H9 (cell line): Measurements from ENCODE around the gene KLF15. TPM values are rescaled to one million over a fixed set of nuclear protein-coding genes. Genes with fewer than 3 reads are reported as not detected.

Source experiments
- DNase-seq: peaks from one replicate; pipeline ENCODE4 v3.0.0-alpha.2; 2017
- H2AFZ ChIP-seq: one replicate; pipeline ENCODE4 v1.6.1; 2013; ENCODE audit warnings: mild to moderate bottlenecking, low read length, control low read depth, moderate library complexity
- H2AK5ac ChIP-seq: 2 replicates; pipeline ENCODE4 v1.6.1; 2013; ENCODE audit warnings: low read length, control low read depth, mixed read lengths; ENCODE audit not compliant: insufficient read length
- H2BK120ac ChIP-seq: one replicate; pipeline ENCODE4 v1.6.1; 2013; ENCODE audit warnings: low read depth, mild to moderate bottlenecking, low read length, control low read depth, inconsistent platforms; ENCODE audit not compliant: poor library complexity, severe bottlenecking
- H2BK12ac ChIP-seq: 2 replicates; pipeline ENCODE4 v1.6.1; 2013; ENCODE audit warnings: low read length, control low read depth, mixed read lengths, low read depth; ENCODE audit not compliant: insufficient read length
- H2BK15ac ChIP-seq: 2 replicates; pipeline ENCODE4 v1.6.1; 2013; ENCODE audit warnings: low read depth, low read length, control low read depth
- H2BK20ac ChIP-seq: one replicate; pipeline ENCODE4 v1.6.1; 2013; ENCODE audit warnings: low read depth, mild to moderate bottlenecking, low read length, control low read depth, inconsistent platforms; ENCODE audit not compliant: poor library complexity, severe bottlenecking
- H2BK5ac ChIP-seq: 2 replicates; pipeline ENCODE4 v1.6.1; 2013; ENCODE audit warnings: low read length, control low read depth, mixed read lengths; ENCODE audit not compliant: insufficient read length
- H3K14ac ChIP-seq: 2 replicates; pipeline ENCODE4 v1.6.1; 2013; ENCODE audit warnings: low read length, control low read depth; ENCODE audit not compliant: insufficient read depth
- H3K18ac ChIP-seq: 2 replicates; pipeline ENCODE4 v1.6.1; 2013; ENCODE audit warnings: low read depth, mild to moderate bottlenecking, mixed read lengths, low read length, control low read depth; ENCODE audit not compliant: insufficient read length
- H3K23ac ChIP-seq: 2 replicates; pipeline ENCODE4 v1.6.1; 2013; ENCODE audit warnings: low read length, control low read depth, mixed read lengths, low read depth; ENCODE audit not compliant: insufficient read length
- H3K23me2 ChIP-seq: 2 replicates; pipeline ENCODE4 v1.6.1; 2013; ENCODE audit warnings: low read depth, mild to moderate bottlenecking, mixed read lengths, low read length, control low read depth; ENCODE audit not compliant: insufficient read length, poor library complexity, severe bottlenecking
- H3K27ac ChIP-seq: 2 replicates; pipeline ENCODE4 v1.5.1; 2013; ENCODE audit warnings: low read length, control low read depth, mixed read lengths, low read depth; ENCODE audit not compliant: insufficient read length
- H3K27me3 ChIP-seq: 2 replicates; pipeline ENCODE4 v1.6.1; 2013; ENCODE audit warnings: low read length, control low read depth, inconsistent platforms; ENCODE audit not compliant: insufficient read depth
- H3K4ac ChIP-seq: 2 replicates; pipeline ENCODE4 v1.6.1; 2013; ENCODE audit warnings: low read depth, mild to moderate bottlenecking, control low read depth, inconsistent platforms, low read length, moderate library complexity
- H3K4me1 ChIP-seq: 2 replicates; pipeline ENCODE4 v1.6.1; 2013; ENCODE audit warnings: low read length, control low read depth, inconsistent platforms; ENCODE audit not compliant: insufficient read depth
- H3K4me2 ChIP-seq: 2 replicates; pipeline ENCODE4 v1.6.1; 2013; ENCODE audit warnings: low read length, control low read depth, mixed read lengths; ENCODE audit not compliant: insufficient read length, insufficient read depth
- H3K56ac ChIP-seq: 2 replicates; pipeline ENCODE4 v1.6.1; 2013; ENCODE audit warnings: low read depth, mild to moderate bottlenecking, mixed read lengths, low read length, control low read depth; ENCODE audit not compliant: insufficient read length
- H3K79me1 ChIP-seq: 2 replicates; pipeline ENCODE4 v1.6.1; 2013; ENCODE audit warnings: low read depth, mild to moderate bottlenecking, moderate library complexity, low read length, control low read depth, inconsistent platforms; ENCODE audit not compliant: insufficient read depth, poor library complexity, severe bottlenecking
- H3K79me2 ChIP-seq: 2 replicates; pipeline ENCODE4 v1.6.1; 2013; ENCODE audit warnings: low read length, control low read depth, inconsistent platforms; ENCODE audit not compliant: insufficient read depth
- H3K9ac ChIP-seq: 2 replicates; pipeline ENCODE4 v1.6.1; 2013; ENCODE audit warnings: low read length, control low read depth, mixed read lengths; ENCODE audit not compliant: insufficient read length; ENCODE audit errors: extremely low read depth
- H3K9me3 ChIP-seq: one replicate; pipeline ENCODE4 v1.6.1; 2013; ENCODE audit warnings: low read depth, low read length, inconsistent platforms; ENCODE audit not compliant: control insufficient read depth
- H3T11ph ChIP-seq: one replicate; pipeline ENCODE4 v1.6.1; 2013; ENCODE audit warnings: mild to moderate bottlenecking, low read length, control low read depth, inconsistent platforms
- H4K20me1 ChIP-seq: one replicate; pipeline ENCODE4 v1.6.1; 2013; ENCODE audit not compliant: control insufficient read depth, insufficient read length, insufficient read depth
- H4K5ac ChIP-seq: 2 replicates; pipeline ENCODE4 v1.6.1; 2013; ENCODE audit warnings: low read depth, mild to moderate bottlenecking, mixed read lengths, low read length, control low read depth; ENCODE audit not compliant: insufficient read length
- H4K8ac ChIP-seq: replicated peaks from 2 replicates; pipeline ENCODE4 v1.6.1; 2013; ENCODE audit warnings: low read length, control low read depth, mixed read lengths, low read depth; ENCODE audit not compliant: insufficient read length
- H4K91ac ChIP-seq: 2 replicates; pipeline ENCODE4 v1.6.1; 2013; ENCODE audit warnings: low read depth, mild to moderate bottlenecking, moderate library complexity, mixed read lengths, low read length, control low read depth; ENCODE audit not compliant: insufficient read length
- H3K27ac Mint-ChIP-seq, 3 experiments: 2 replicates in 2 of 3; 3 replicates in 1 of 3; pipeline ENCODE4 v1.8.0; 2020 to 2021; ENCODE audit warnings: mixed read lengths in 3 of 3, mild to moderate bottlenecking in 1 of 3, moderate library complexity in 1 of 3
- H3K27me3 Mint-ChIP-seq: 2 replicates; pipeline ENCODE4 v1.8.0; 2021; ENCODE audit warnings: low read depth, mild to moderate bottlenecking, moderate library complexity, mixed read lengths
- H3K36me3 Mint-ChIP-seq, 3 experiments: 2 replicates in 2 of 3; 3 replicates in 1 of 3; pipeline ENCODE4 v1.8.0; 2020 to 2021; ENCODE audit warnings: low read depth in 3 of 3, mixed read lengths in 3 of 3; ENCODE audit not compliant: insufficient read depth in 1 of 3
- H3K4me1 Mint-ChIP-seq, 2 experiments: 2 replicates each; pipeline ENCODE4 v1.8.0; 2020; ENCODE audit warnings: mixed read lengths in 2 of 2
- H3K4me3 Mint-ChIP-seq, 2 experiments: 2 replicates in 1 of 2; 3 replicates in 1 of 2; pipeline ENCODE4 v1.8.0; 2020 to 2021; ENCODE audit warnings: mild to moderate bottlenecking in 2 of 2, mixed read lengths in 2 of 2, moderate library complexity in 1 of 2
- H3K9me3 Mint-ChIP-seq, 2 experiments: 2 replicates in 1 of 2; 3 replicates in 1 of 2; pipeline ENCODE4 v1.8.0; 2020; ENCODE audit warnings: mild to moderate bottlenecking in 2 of 2, mixed read lengths in 2 of 2, moderate library complexity in 1 of 2
- WGBS: extraction: QIAGEN DNeasy Blood & Tissue Kit; methylation state at CpG from one replicate; pipeline ENCODE4 v1.1.7; 2013; ENCODE audit warnings: missing lambda C conversion rate, low lambda C conversion rate, mixed read lengths; ENCODE audit not compliant: insufficient read length; ENCODE audit errors: extremely low coverage; 5-methylcytosine and 5-hydroxymethylcytosine counted together
- total RNA-seq: library from RNA; stranded (reverse); gene quantifications from 2 replicates; pipeline ENCODE4 v1.2.1, GENCODE V29; 2021
- TF ChIP-seq, protein P1 (sequence below): fragments of 200-600 bp; sonication (generic); conservative IDR thresholded peaks from 3 replicates; pipeline ENCODE4 v1.8.0; 2021; ENCODE audit warnings: antibody characterized with exemption, mild to moderate bottlenecking

Gene KLF15
- total RNA-seq, 1 experiment from 2014 or later, result 10.8 TPM

DNA sequence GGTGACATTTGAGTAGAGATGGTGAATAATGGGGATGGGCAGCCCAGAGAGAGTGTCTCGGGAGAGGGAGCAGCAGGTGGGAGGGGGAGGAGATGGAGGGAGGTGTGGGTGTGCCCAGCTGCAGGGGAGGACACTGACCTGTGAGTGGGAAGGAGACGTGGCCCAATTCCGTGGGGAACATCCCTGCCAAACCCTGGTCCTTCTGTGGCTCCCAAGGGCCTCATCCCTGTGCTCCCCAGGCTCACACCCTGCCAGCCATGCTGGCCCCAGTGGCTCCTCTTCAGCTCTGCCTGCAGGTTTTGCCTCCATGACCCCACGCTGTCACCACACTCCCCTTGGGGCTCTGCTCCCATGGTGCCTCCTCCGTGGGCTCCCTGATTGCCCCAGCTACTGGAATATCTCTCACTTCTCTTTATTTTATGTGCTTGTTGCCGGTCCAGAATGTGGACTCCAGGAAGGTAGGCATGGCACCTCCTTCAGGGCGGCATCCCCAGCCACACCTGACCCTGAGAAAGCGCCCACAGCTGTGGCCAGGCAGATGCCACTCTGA is 44.5 kb upstream of the KLF15 start:
- Mint-ChIP-seq H3K4me3 (no peak overlapping the region), H3K9me3 (no peaks in the 10 kb centered on the region), H3K27ac (no peak overlapping the region), H3K4me1 (peaks cover 17 to 21% of the 10 kb centered on the region in 2 experiments), H3K36me3 (peaks cover 0 to 5% (median 0%) of the 10 kb centered on the region in 3 experiments; a peak in 1 of 7 replicates), H3K27me3 (peaks cover 10% of the 10 kb centered on the region)
- Histone ChIP-seq H3T11ph (no peak overlapping the region), H3K18ac (no peak overlapping the region), H2BK5ac (no peak overlapping the region), H3K79me2 (no peaks in the 10 kb centered on the region), H3K23me2 (no peaks in the 10 kb centered on the region), H3K9ac (no peak overlapping the region), H3K4ac (no peak overlapping the region), H4K20me1 (no peaks in the 10 kb centered on the region), H2BK12ac (no peak overlapping the region), H3K79me1 (no peaks in the 10 kb centered on the region), H2BK20ac (no peak overlapping the region), H3K27me3 (no peaks in the 10 kb centered on the region), H4K8ac (no peak overlapping the region), H2AFZ (no peak overlapping the region), H2BK120ac (no peak overlapping the region), H4K91ac (no peak overlapping the region), H3K14ac (no peak overlapping the region), H4K5ac (no peak overlapping the region), H3K9me3 (no peaks in the 10 kb centered on the region), H2AK5ac (no peak overlapping the region), H2BK15ac (no peak overlapping the region), H3K27ac (no peak overlapping the region), H3K4me2 (no peak overlapping the region), H3K4me1 (no peaks in the 10 kb centered on the region; the same call in 1 of the 2 replicates), H3K23ac (no peak overlapping the region), H3K56ac (no peak overlapping the region)
- DNase-seq, result no peak
- TF ChIP-seq, protein P1, sequence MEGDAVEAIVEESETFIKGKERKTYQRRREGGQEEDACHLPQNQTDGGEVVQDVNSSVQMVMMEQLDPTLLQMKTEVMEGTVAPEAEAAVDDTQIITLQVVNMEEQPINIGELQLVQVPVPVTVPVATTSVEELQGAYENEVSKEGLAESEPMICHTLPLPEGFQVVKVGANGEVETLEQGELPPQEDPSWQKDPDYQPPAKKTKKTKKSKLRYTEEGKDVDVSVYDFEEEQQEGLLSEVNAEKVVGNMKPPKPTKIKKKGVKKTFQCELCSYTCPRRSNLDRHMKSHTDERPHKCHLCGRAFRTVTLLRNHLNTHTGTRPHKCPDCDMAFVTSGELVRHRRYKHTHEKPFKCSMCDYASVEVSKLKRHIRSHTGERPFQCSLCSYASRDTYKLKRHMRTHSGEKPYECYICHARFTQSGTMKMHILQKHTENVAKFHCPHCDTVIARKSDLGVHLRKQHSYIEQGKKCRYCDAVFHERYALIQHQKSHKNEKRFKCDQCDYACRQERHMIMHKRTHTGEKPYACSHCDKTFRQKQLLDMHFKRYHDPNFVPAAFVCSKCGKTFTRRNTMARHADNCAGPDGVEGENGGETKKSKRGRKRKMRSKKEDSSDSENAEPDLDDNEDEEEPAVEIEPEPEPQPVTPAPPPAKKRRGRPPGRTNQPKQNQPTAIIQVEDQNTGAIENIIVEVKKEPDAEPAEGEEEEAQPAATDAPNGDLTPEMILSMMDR, result no peak
- no CpG with 5 or more reads among the region's 8 CpGs for WGBS
